ENCODE data around the gene EPB41L5.
"Not testable (repeated sequence)": the region's sequence is repeated elsewhere in the genome, so short reads cannot be mapped to it uniquely, and the experiment has no call there.

The EPB41L5 gene

GRCh38 chr2:120105360-120105759, 92.5 kb downstream of the EPB41L5 start:
- Mint-ChIP-seq H3K4me1 (ENCODE audit: low read depth) (peaks cover 17% of the 10 kb centered on the region), H3K27me3 (no peaks in the 10 kb centered on the region), H3K9me3 (peaks cover 8% of the 10 kb centered on the region), H3K27ac (no peak overlapping the region), H3K4me3 (no peak overlapping the region), H3K36me3 (ENCODE audit: low read depth) (peaks cover 18% of the 10 kb centered on the region)

- peaks cover 17% of the 10 kb centered on the region for H3K4me1 Mint-ChIP-seq (ENCODE audit: low read depth)
- H3K36me3 Mint-ChIP-seq (ENCODE audit: low read depth) = peaks cover 14% of the 10 kb centered on the region
- no peaks in the 10 kb centered on the region for H3K27me3 Mint-ChIP-seq
- no peak overlapping the region for H3K27ac Mint-ChIP-seq
- peaks cover 8% of the 10 kb centered on the region for H3K9me3 Mint-ChIP-seq
- no peak overlapping the region for H3K4me3 Mint-ChIP-seq
These were observed 95.2 kb downstream of the EPB41L5 start for GRCh38 chr2:120108049-120108448.

GRCh38 chr2:120108749-120109148, 95.9 kb downstream of the EPB41L5 start:
- Mint-ChIP-seq H3K27me3 (no peaks in the 10 kb centered on the region), H3K4me1 (ENCODE audit: low read depth) (peaks cover 17% of the 10 kb centered on the region), H3K9me3 (peaks cover 8% of the 10 kb centered on the region), H3K4me3 (peak overlapping the region; percentile 38), H3K36me3 (ENCODE audit: low read depth) (peaks cover 14% of the 10 kb centered on the region), H3K27ac (peak overlapping the region; percentile 83)

- Mint-ChIP-seq H3K36me3 (ENCODE audit: low read depth) (peaks cover 7% of the 10 kb centered on the region), H3K27me3 (no peaks in the 10 kb centered on the region), H3K4me1 (ENCODE audit: low read depth) (peaks cover 17% of the 10 kb centered on the region), H3K27ac (peak overlapping the region; percentile 83), H3K4me3 (peak overlapping the region; percentile 38), H3K9me3 (peaks cover 8% of the 10 kb centered on the region)
These were observed 96.5 kb downstream of the EPB41L5 start for GRCh38 chr2:120109186-120110061.

GRCh38 chr2:120110062-120110362, 97.1 kb downstream of the EPB41L5 start:
- H3K36me3 Mint-ChIP-seq (ENCODE audit: low read depth) = peaks cover 7% of the 10 kb centered on the region
- no peak overlapping the region for H3K4me3 Mint-ChIP-seq
- no peak overlapping the region for H3K27ac Mint-ChIP-seq
- H3K9me3 Mint-ChIP-seq = peaks cover 8% of the 10 kb centered on the region
- H3K27me3 Mint-ChIP-seq = no peaks in the 10 kb centered on the region
- H3K4me1 Mint-ChIP-seq (ENCODE audit: low read depth) = peaks cover 17% of the 10 kb centered on the region

- peaks cover 7% of the 10 kb centered on the region for H3K36me3 Mint-ChIP-seq (ENCODE audit: low read depth)
- H3K27me3 Mint-ChIP-seq = no peaks in the 10 kb centered on the region
- H3K4me3 Mint-ChIP-seq = no peak overlapping the region
- H3K4me1 Mint-ChIP-seq (ENCODE audit: low read depth) = peaks cover 17% of the 10 kb centered on the region
- peaks cover 8% of the 10 kb centered on the region for H3K9me3 Mint-ChIP-seq
- no peak overlapping the region for H3K27ac Mint-ChIP-seq
These were observed 97.6 kb downstream of the EPB41L5 start for GRCh38 chr2:120110507-120110906.

GRCh38 chr2:120111193-120111592, 98.3 kb downstream of the EPB41L5 start:
- Mint-ChIP-seq H3K27me3 (no peaks in the 10 kb centered on the region), H3K27ac (no peak overlapping the region), H3K36me3 (ENCODE audit: low read depth) (peaks cover 7% of the 10 kb centered on the region), H3K4me3 (no peak overlapping the region), H3K4me1 (ENCODE audit: low read depth) (peaks cover 17% of the 10 kb centered on the region), H3K9me3 (peaks cover 8% of the 10 kb centered on the region)

- Mint-ChIP-seq H3K27me3 (no peaks in the 10 kb centered on the region), H3K36me3 (ENCODE audit: low read depth) (peaks cover 11% of the 10 kb centered on the region), H3K4me1 (ENCODE audit: low read depth) (no peaks in the 10 kb centered on the region), H3K27ac (no peak overlapping the region), H3K4me3 (no peak overlapping the region), H3K9me3 (peaks cover 12% of the 10 kb centered on the region)
These were observed 105.1 kb downstream of the EPB41L5 start for GRCh38 chr2:120118018-120118417.

- no peak overlapping the region for H3K4me3 Mint-ChIP-seq
- H3K9me3 Mint-ChIP-seq = peaks cover 12% of the 10 kb centered on the region
- H3K4me1 Mint-ChIP-seq (ENCODE audit: low read depth) = no peaks in the 10 kb centered on the region
- H3K27ac Mint-ChIP-seq = no peak overlapping the region
- H3K36me3 Mint-ChIP-seq (ENCODE audit: low read depth) = peaks cover 11% of the 10 kb centered on the region
- no peaks in the 10 kb centered on the region for H3K27me3 Mint-ChIP-seq
These were observed 105.6 kb downstream of the EPB41L5 start for GRCh38 chr2:120118471-120118870.

GRCh38 chr2:120121337-120121736, 108.5 kb downstream of the EPB41L5 start:
- H3K27ac Mint-ChIP-seq; H3K4me3 Mint-ChIP-seq; H3K27me3 Mint-ChIP-seq; H3K4me1 Mint-ChIP-seq (ENCODE audit: low read depth): not testable (repeated sequence)
- Mint-ChIP-seq H3K9me3 (peaks cover 12% of the 10 kb centered on the region), H3K36me3 (ENCODE audit: low read depth) (peaks cover 16% of the 10 kb centered on the region)

GRCh38 chr2:120123090-120123489, 110.2 kb downstream of the EPB41L5 start:
- H3K27ac Mint-ChIP-seq = no peak overlapping the region
- no peaks in the 10 kb centered on the region for H3K27me3 Mint-ChIP-seq
- H3K9me3 Mint-ChIP-seq = peaks cover 12% of the 10 kb centered on the region
- no peak overlapping the region for H3K4me3 Mint-ChIP-seq
- no peaks in the 10 kb centered on the region for H3K4me1 Mint-ChIP-seq (ENCODE audit: low read depth)
- peaks cover 16% of the 10 kb centered on the region for H3K36me3 Mint-ChIP-seq (ENCODE audit: low read depth)

- Mint-ChIP-seq H3K9me3 (no peaks in the 10 kb centered on the region), H3K27ac (no peak overlapping the region), H3K4me1 (ENCODE audit: low read depth) (no peaks in the 10 kb centered on the region), H3K4me3 (no peak overlapping the region), H3K36me3 (ENCODE audit: low read depth) (peaks cover 4% of the 10 kb centered on the region), H3K27me3 (no peaks in the 10 kb centered on the region)
These were observed 112.3 kb downstream of the EPB41L5 start for GRCh38 chr2:120125195-120125594.

GRCh38 chr2:120128216-120128615, 115.3 kb downstream of the EPB41L5 start:
- Mint-ChIP-seq H3K9me3 (no peaks in the 10 kb centered on the region), H3K27ac (no peak overlapping the region), H3K4me1 (ENCODE audit: low read depth) (no peaks in the 10 kb centered on the region), H3K4me3 (no peak overlapping the region), H3K27me3 (no peaks in the 10 kb centered on the region), H3K36me3 (ENCODE audit: low read depth) (peaks cover 17% of the 10 kb centered on the region)

GRCh38 chr2:120132190-120132589, 119.3 kb downstream of the EPB41L5 start:
- Mint-ChIP-seq H3K36me3 (ENCODE audit: low read depth) (peaks cover 29% of the 10 kb centered on the region), H3K27me3 (no peaks in the 10 kb centered on the region)

GRCh38 chr2:120132691-120133090, 119.8 kb downstream of the EPB41L5 start:
- Mint-ChIP-seq H3K4me3 (no peak overlapping the region), H3K27me3 (no peaks in the 10 kb centered on the region), H3K4me1 (ENCODE audit: low read depth) (no peaks in the 10 kb centered on the region), H3K27ac (no peak overlapping the region), H3K9me3 (peaks cover 9% of the 10 kb centered on the region), H3K36me3 (ENCODE audit: low read depth) (peaks cover 29% of the 10 kb centered on the region)

More at GRCh38 chr2:120132190-120132589, 119.3 kb downstream of the EPB41L5 start:
- Mint-ChIP-seq H3K4me3 (no peak overlapping the region), H3K27ac (no peak overlapping the region), H3K9me3 (peaks cover 9% of the 10 kb centered on the region), H3K4me1 (ENCODE audit: low read depth) (no peaks in the 10 kb centered on the region)

Measured in stimulated activated naive CD8-positive, alpha-beta T cell treated with anti-CD3 and anti-CD28 coated beads, Interleukin-15, Interleukin-2, amounts not matched to agents 100 ng/mL and 50 ng/mL, for 24 hours (primary cell).